ENCODE measurements around the gene ADAMTSL1.

- no peak for TF ChIP-seq POLR2AphosphoS5 (IDR thresholded peaks at IDR 0.05)
- TF ChIP-seq CTCF (IDR thresholded peaks at IDR 0.05) = no peak
- no peak for TF ChIP-seq POLR2A (IDR thresholded peaks at IDR 0.05)
Observed at GRCh38 chr9:18851069-18851795, 377.3 kb downstream of the ADAMTSL1 start.

All from stomach (tissue), 4 donors.